Neural progenitor cell (in vitro differentiated cells): ENCODE data around the gene CRTC3. TPM values are rescaled to one million over a fixed set of nuclear protein-coding genes. Genes with fewer than 3 reads are reported as not detected.
"Not testable (repeated sequence)": the region's sequence is repeated elsewhere in the genome, so short reads cannot be mapped to it uniquely, and the experiment has no call there.

Experiments used
- DNase-seq: peaks from one replicate; pipeline ENCODE4 v3.0.0-alpha.2; 2016; ENCODE audit warnings: low spot score
- H2AFZ ChIP-seq: fragments of 200-600 bp; sonication (generic); replicated peaks from 2 replicates; pipeline ENCODE4 v1.6.1; 2016; ENCODE audit warnings: antibody characterized with exemption
- H3F3A ChIP-seq: fragments of 200-600 bp; sonication (generic); 2 replicates; pipeline ENCODE4 v1.6.1; 2016; ENCODE audit warnings: antibody characterized with exemption, low read depth
- H3K27ac ChIP-seq: fragments of 200-600 bp; sonication (generic); 2 replicates; pipeline ENCODE4 v1.5.1; 2016; ENCODE audit warnings: mild to moderate bottlenecking
- H3K27me3 ChIP-seq: fragments of 200-600 bp; sonication (generic); 2 replicates; pipeline ENCODE4 v1.6.1; 2016; ENCODE audit warnings: mild to moderate bottlenecking, moderate library complexity
- H3K36me3 ChIP-seq: fragments of 200-600 bp; sonication (generic); 2 replicates; pipeline ENCODE4 v1.5.1; 2016
- H3K4me1 ChIP-seq: fragments of 200-600 bp; sonication (generic); 2 replicates; pipeline ENCODE4 v1.6.1; 2016; ENCODE audit warnings: mixed run types
- H3K4me2 ChIP-seq: fragments of 200-600 bp; sonication (generic); 2 replicates; pipeline ENCODE4 v1.6.1; 2016
- H3K4me3 ChIP-seq: fragments of 200-600 bp; sonication (generic); 2 replicates; pipeline ENCODE4 v1.5.1; 2016
- H3K79me2 ChIP-seq: fragments of 200-600 bp; sonication (generic); 2 replicates; pipeline ENCODE4 v1.6.1; 2016; ENCODE audit warnings: low read depth
- H3K9ac ChIP-seq: fragments of 200-600 bp; sonication (generic); 2 replicates; pipeline ENCODE4 v1.6.1; 2016
- H3K9me3 ChIP-seq: fragments of 200-600 bp; sonication (generic); 2 replicates; pipeline ENCODE4 v1.5.1; 2016; ENCODE audit warnings: low read depth
- H4K20me1 ChIP-seq: fragments of 200-600 bp; sonication (generic); 2 replicates; pipeline ENCODE4 v1.6.1; 2016; ENCODE audit warnings: low read depth
- H3K27ac Mint-ChIP-seq: 3 replicates; pipeline ENCODE4 v1.8.0; 2021; ENCODE audit warnings: mixed read lengths
- H3K27me3 Mint-ChIP-seq: 2 replicates; pipeline ENCODE4 v1.8.0; 2022; ENCODE audit warnings: low read depth, mild to moderate bottlenecking, inconsistent platforms, moderate library complexity, mixed read lengths; ENCODE audit not compliant: insufficient read depth
- H3K36me3 Mint-ChIP-seq: 3 replicates; pipeline ENCODE4 v1.8.0; 2021; ENCODE audit warnings: mixed read lengths
- H3K4me1 Mint-ChIP-seq: 3 replicates; pipeline ENCODE4 v1.8.0; 2021; ENCODE audit warnings: mixed read lengths
- H3K4me3 Mint-ChIP-seq: 3 replicates; pipeline ENCODE4 v1.8.0; 2021; ENCODE audit warnings: mild to moderate bottlenecking, moderate library complexity, mixed read lengths
- H3K9me3 Mint-ChIP-seq: 3 replicates; pipeline ENCODE4 v1.8.0; 2020; ENCODE audit warnings: mixed read lengths
- CTCF ChIP-seq: fragments of 200-600 bp; sonication (generic); IDR thresholded peaks from 2 replicates; pipeline ENCODE4 v1.5.1; 2017; ENCODE audit warnings: antibody characterized with exemption, mild to moderate bottlenecking
- EZH2 ChIP-seq: fragments of 200-600 bp; sonication (generic); IDR thresholded peaks from 2 replicates; pipeline ENCODE4 v1.6.1; 2017; ENCODE audit warnings: antibody characterized with exemption, mild to moderate bottlenecking, moderate library complexity
- EZH2phosphoT487 ChIP-seq: fragments of 200-600 bp; sonication (generic); IDR thresholded peaks from 2 replicates; pipeline ENCODE4 v1.6.1; 2017; ENCODE audit warnings: antibody characterized with exemption
- total RNA-seq: library from RNA; depleted of rRNA; stranded (reverse); fragments of >200 nt; gene quantifications from 2 replicates; pipeline ENCODE4 v1.2.3, GENCODE V29; 2015; ENCODE audit warnings: low replicate concordance

Gene CRTC3
- total RNA-seq, 1 donor from 2014 or later = 4.9 TPM

- no peaks in the 10 kb centered on the region for H3F3A ChIP-seq
- TF ChIP-seq EZH2phosphoT487 (no peak), EZH2 (no peak), CTCF (no peak)
- H2AFZ ChIP-seq = no peak overlapping the region
- Mint-ChIP-seq H3K4me1 (peaks cover 15% of the 10 kb centered on the region), H3K36me3 (no peaks in the 10 kb centered on the region), H3K27me3 (peaks cover 7% of the 10 kb centered on the region), H3K27ac (no peak overlapping the region), H3K4me3 (no peak overlapping the region), H3K9me3 (no peaks in the 10 kb centered on the region)
- no peak overlapping the region for H3K9ac ChIP-seq
- H3K36me3 ChIP-seq = no peaks in the 10 kb centered on the region
- no peaks in the 10 kb centered on the region for H3K9me3 ChIP-seq
- no peaks in the 10 kb centered on the region for H4K20me1 ChIP-seq
- no peaks in the 10 kb centered on the region for H3K79me2 ChIP-seq
- no peak overlapping the region for H3K27ac ChIP-seq
- no peak for DNase-seq
- H3K27me3 ChIP-seq = no peaks in the 10 kb centered on the region
- no peak overlapping the region for H3K4me3 ChIP-seq
- peaks cover 5% of the 10 kb centered on the region for H3K4me1 ChIP-seq
- H3K4me2 ChIP-seq = no peak overlapping the region
Measured at GRCh38 chr15:90659481-90659880, 129.8 kb downstream of the CRTC3 start.

- Mint-ChIP-seq H3K4me1 (peaks cover 15% of the 10 kb centered on the region), H3K27ac (peak overlapping the region; percentile 26), H3K9me3 (no peaks in the 10 kb centered on the region), H3K4me3 (no peak overlapping the region), H3K36me3 (no peaks in the 10 kb centered on the region), H3K27me3 (peaks cover 6% of the 10 kb centered on the region)
- Histone ChIP-seq H3K4me2 (no peak overlapping the region), H4K20me1 (no peaks in the 10 kb centered on the region), H3K9ac (no peak overlapping the region), H3K79me2 (no peaks in the 10 kb centered on the region), H2AFZ (no peak overlapping the region), H3K36me3 (no peaks in the 10 kb centered on the region), H3K4me3 (no peak overlapping the region), H3K9me3 (no peaks in the 10 kb centered on the region), H3F3A (no peaks in the 10 kb centered on the region), H3K27me3 (no peaks in the 10 kb centered on the region), H3K27ac (no peak overlapping the region), H3K4me1 (peaks cover 5% of the 10 kb centered on the region)
- TF ChIP-seq EZH2phosphoT487 = no peak
- no peak for TF ChIP-seq EZH2
- no peak for TF ChIP-seq CTCF
- DNase-seq = peak; percentile 24
Measured at GRCh38 chr15:90660195-90660998, 130.7 kb downstream of the CRTC3 start.

- H3K4me1 ChIP-seq, H3K27me3 ChIP-seq, H4K20me1 ChIP-seq, DNase-seq, H2AFZ ChIP-seq, H3K27me3 Mint-ChIP-seq, H3K9ac ChIP-seq, H3K4me3 ChIP-seq, H3K4me2 ChIP-seq, H3K27ac ChIP-seq, H3K79me2 ChIP-seq, H3K9me3 Mint-ChIP-seq, H3K9me3 ChIP-seq, H3F3A ChIP-seq, H3K36me3 Mint-ChIP-seq, H3K4me3 Mint-ChIP-seq, H3K27ac Mint-ChIP-seq, H3K36me3 ChIP-seq: not testable (repeated sequence)
- peaks cover 15% of the 10 kb centered on the region for H3K4me1 Mint-ChIP-seq
Measured at GRCh38 chr15:90660999-90661330, 131.2 kb downstream of the CRTC3 start.

- not testable (repeated sequence) for H3K4me3 Mint-ChIP-seq, H3K27me3 Mint-ChIP-seq, DNase-seq, H3K27ac Mint-ChIP-seq, H3K4me1 ChIP-seq, H3K36me3 Mint-ChIP-seq, H3K79me2 ChIP-seq, H3F3A ChIP-seq, H3K27me3 ChIP-seq, H4K20me1 ChIP-seq, H2AFZ ChIP-seq, H3K9me3 Mint-ChIP-seq, H3K27ac ChIP-seq, H3K9ac ChIP-seq, H3K4me2 ChIP-seq, H3K9me3 ChIP-seq, H3K36me3 ChIP-seq, H3K4me3 ChIP-seq
- peaks cover 15% of the 10 kb centered on the region for H3K4me1 Mint-ChIP-seq
Measured at GRCh38 chr15:90664081-90664461, 134.3 kb downstream of the CRTC3 start.
